HEK293 (cell line): ENCODE measurements around the gene TMED1.
A peak's percentile ranks its signal among the peaks of the same experiment; 100 is the strongest.

Experiments used
- CTCF ChIA-PET: fragments of 350-600 bp; formaldehyde crosslinking; extraction: SDS; loops from one replicate; lab custom pipeline; 2021; ENCODE audit warnings: antibody characterized with exemption; lab: Yijun Ruan, JAX
- POLR2A ChIA-PET: fragments of 300-600 bp; formaldehyde crosslinking; extraction: SDS; loops from one replicate; lab custom pipeline; 2020; ENCODE audit warnings: antibody characterized with exemption, inconsistent platforms; lab: Yijun Ruan, JAX
- H3K27ac ChIP-seq: fragments of 200-500 bp; sonication (Bioruptor generic); 2 replicates; pipeline ENCODE4 v1.5.1; 2014; ENCODE audit warnings: low read depth, low read length, control low read depth, inconsistent platforms; ENCODE audit errors: extremely low read depth
- H3K36me3 ChIP-seq, 2 experiments: fragments of 200-500 bp in 1 of 2; sonication (Bioruptor generic) in 1 of 2; 1 replicate in 1 of 2; 2 replicates in 1 of 2; pipeline ENCODE4 v1.5.1; 2014 to 2017; ENCODE audit warnings: inconsistent platforms in 2 of 2, low read length in 2 of 2; ENCODE audit not compliant: control insufficient read depth in 2 of 2, insufficient read depth in 1 of 2
- H3K4me1 ChIP-seq: fragments of 200-500 bp; sonication (Bioruptor generic); 2 replicates; pipeline ENCODE4 v1.5.1; 2014; ENCODE audit warnings: mild to moderate bottlenecking, low read length, inconsistent platforms; ENCODE audit not compliant: control insufficient read depth, insufficient read depth
- H3K4me3 ChIP-seq: 2 replicates; pipeline ENCODE4 v1.5.1; 2011; ENCODE audit warnings: low read depth, mild to moderate bottlenecking, control low read depth, low read length, moderate library complexity
- H3K9me3 ChIP-seq: fragments of 200-500 bp; sonication (Bioruptor generic); 2 replicates; pipeline ENCODE4 v1.5.1; 2014; ENCODE audit warnings: low read depth, low read length, inconsistent platforms; ENCODE audit not compliant: control insufficient read depth, insufficient read depth
- GLIS1 ChIP-seq: fragments of 450-650 bp; formaldehyde crosslinking; IDR thresholded peaks from 2 replicates; pipeline ENCODE4 v1.5.1; 2016; ENCODE audit warnings: missing biosample characterization, missing genetic modification characterization
- GLIS2 ChIP-seq: fragments of 450-650 bp; formaldehyde crosslinking; IDR thresholded peaks from 2 replicates; pipeline ENCODE4 v1.5.1; 2016; ENCODE audit warnings: missing biosample characterization, missing genetic modification characterization
- IKZF3 ChIP-seq: fragments of 450-650 bp; IDR thresholded peaks from 2 replicates; pipeline ENCODE4 v1.5.0; 2018; ENCODE audit warnings: missing biosample characterization, mild to moderate bottlenecking, missing genetic modification characterization, moderate library complexity
- KLF10 ChIP-seq: fragments of 450-650 bp; IDR thresholded peaks from 2 replicates; pipeline ENCODE4 v1.5.1; 2018; ENCODE audit warnings: missing biosample characterization, mild to moderate bottlenecking, missing genetic modification characterization
- KLF9 ChIP-seq: fragments of 450-650 bp; formaldehyde crosslinking; IDR thresholded peaks from 2 replicates; pipeline ENCODE4 v1.5.1; 2016; ENCODE audit warnings: missing biosample characterization, missing genetic modification characterization, low read depth
- MEIS1 ChIP-seq: sonication (generic); formaldehyde crosslinking; IDR thresholded peaks from 2 replicates; pipeline ENCODE4 v1.8.1; 2022; ENCODE audit warnings: missing genetic modification reagents, mild to moderate bottlenecking, borderline replicate concordance
- OSR2 ChIP-seq: fragments of 450-650 bp; formaldehyde crosslinking; IDR thresholded peaks from 2 replicates; pipeline ENCODE4 v1.5.1; 2016; ENCODE audit warnings: missing biosample characterization, missing genetic modification characterization
- SP2 ChIP-seq: fragments of 450-650 bp; formaldehyde crosslinking; IDR thresholded peaks from 2 replicates; pipeline ENCODE4 v1.5.1; 2016; ENCODE audit warnings: missing biosample characterization, missing genetic modification characterization
- SP7 ChIP-seq: fragments of 450-650 bp; formaldehyde crosslinking; IDR thresholded peaks from 2 replicates; pipeline ENCODE4 v1.5.1; 2016; ENCODE audit warnings: missing biosample characterization, missing genetic modification characterization
- TRIM28 ChIP-seq: IDR thresholded peaks from 2 replicates; pipeline ENCODE4 v1.6.1; 2011; ENCODE audit warnings: low read length, control low read depth, borderline replicate concordance
- ZFP3 ChIP-seq: fragments of 450-650 bp; formaldehyde crosslinking; IDR thresholded peaks from 2 replicates; pipeline ENCODE4 v1.5.1; 2016; ENCODE audit warnings: low read depth, missing biosample characterization, missing genetic modification characterization
- ZFP69B ChIP-seq: fragments of 450-650 bp; formaldehyde crosslinking; IDR thresholded peaks from 2 replicates; pipeline ENCODE4 v1.5.1; 2016; ENCODE audit warnings: missing biosample characterization, missing genetic modification characterization
- ZNF10 ChIP-seq: fragments of 450-650 bp; formaldehyde crosslinking; IDR thresholded peaks from 2 replicates; pipeline ENCODE4 v1.5.1; 2017; ENCODE audit warnings: missing biosample characterization, missing genetic modification characterization
- ZNF311 ChIP-seq: fragments of 450-650 bp; formaldehyde crosslinking; IDR thresholded peaks from 2 replicates; pipeline ENCODE4 v1.5.1; 2017; ENCODE audit warnings: missing biosample characterization, missing genetic modification characterization, borderline replicate concordance
- ZNF335 ChIP-seq: fragments of 450-650 bp; formaldehyde crosslinking; conservative IDR thresholded peaks from 2 replicates; pipeline ENCODE4 v1.5.1; 2016; ENCODE audit warnings: missing biosample characterization, missing genetic modification characterization
- ZNF341 ChIP-seq: fragments of 450-650 bp; formaldehyde crosslinking; IDR thresholded peaks from 2 replicates; pipeline ENCODE4; 2016; ENCODE audit warnings: low read depth, missing biosample characterization, missing genetic modification characterization
- ZNF48 ChIP-seq: fragments of 450-650 bp; formaldehyde crosslinking; IDR thresholded peaks from 2 replicates; pipeline ENCODE4 v1.5.1; 2016; ENCODE audit warnings: missing biosample characterization, missing genetic modification characterization
- ZNF501 ChIP-seq: fragments of 450-650 bp; formaldehyde crosslinking; IDR thresholded peaks from 2 replicates; pipeline ENCODE4 v1.5.1; 2016; ENCODE audit warnings: missing biosample characterization, missing genetic modification characterization
- ZNF558 ChIP-seq: fragments of 450-650 bp; formaldehyde crosslinking; IDR thresholded peaks from 2 replicates; pipeline ENCODE4 v1.5.1; 2016; ENCODE audit warnings: missing biosample characterization, missing genetic modification characterization
- ZNF561 ChIP-seq: fragments of 450-650 bp; IDR thresholded peaks from 2 replicates; pipeline ENCODE4 v1.5.1; 2018; ENCODE audit warnings: missing biosample characterization, missing genetic modification characterization, borderline replicate concordance
- ZNF596 ChIP-seq: fragments of 450-650 bp; IDR thresholded peaks from 2 replicates; pipeline ENCODE4 v1.5.0; 2018; ENCODE audit warnings: missing biosample characterization, mild to moderate bottlenecking, missing genetic modification characterization, moderate library complexity
- ZNF654 ChIP-seq: fragments of 450-650 bp; formaldehyde crosslinking; IDR thresholded peaks from 2 replicates; pipeline ENCODE4 v1.5.1; 2016; ENCODE audit warnings: low read depth, missing biosample characterization, missing genetic modification characterization
- ZNF660 ChIP-seq: fragments of 450-650 bp; IDR thresholded peaks from 2 replicates; pipeline ENCODE4 v1.5.1; 2018; ENCODE audit warnings: missing biosample characterization, mild to moderate bottlenecking, missing genetic modification characterization
- ZNF701 ChIP-seq: fragments of 450-650 bp; formaldehyde crosslinking; IDR thresholded peaks from 2 replicates; pipeline ENCODE4 v1.5.1; 2016; ENCODE audit warnings: missing biosample characterization, missing genetic modification characterization
- ZNF776 ChIP-seq: fragments of 450-650 bp; formaldehyde crosslinking; IDR thresholded peaks from 2 replicates; pipeline ENCODE4 v1.5.0; 2017; ENCODE audit warnings: missing biosample characterization, missing genetic modification characterization, borderline replicate concordance
- ZNF830 ChIP-seq: fragments of 450-650 bp; IDR thresholded peaks from 2 replicates; pipeline ENCODE4 v1.5.0; 2018; ENCODE audit warnings: missing biosample characterization, missing genetic modification characterization, low read depth, mild to moderate bottlenecking, moderate library complexity
- ZNF837 ChIP-seq: fragments of 450-650 bp; formaldehyde crosslinking; IDR thresholded peaks from 2 replicates; pipeline ENCODE4 v1.5.1; 2016; ENCODE audit warnings: missing biosample characterization, missing genetic modification characterization
- ZNF843 ChIP-seq: fragments of 450-650 bp; formaldehyde crosslinking; IDR thresholded peaks from 2 replicates; pipeline ENCODE4 v1.5.1; 2016; ENCODE audit warnings: missing biosample characterization, missing genetic modification characterization
- ZSCAN23 ChIP-seq: fragments of 450-650 bp; formaldehyde crosslinking; IDR thresholded peaks from 2 replicates; pipeline ENCODE4 v1.5.1; 2016; ENCODE audit warnings: missing biosample characterization, missing genetic modification characterization
- TF ChIP-seq, protein P1 (sequence below): fragments of 450-650 bp; formaldehyde crosslinking; IDR thresholded peaks from 2 replicates; pipeline ENCODE4 v1.5.1; 2016; ENCODE audit warnings: missing biosample characterization, missing genetic modification characterization
- TF ChIP-seq, protein P2 (sequence below): fragments of 450-650 bp; formaldehyde crosslinking; IDR thresholded peaks from 2 replicates; pipeline ENCODE4 v1.5.1; 2016; ENCODE audit warnings: missing biosample characterization, missing genetic modification characterization
- TF ChIP-seq, protein P3 (sequence below): fragments of 450-650 bp; formaldehyde crosslinking; IDR thresholded peaks from 2 replicates; pipeline ENCODE4 v1.5.1; 2016; ENCODE audit warnings: missing biosample characterization, missing genetic modification characterization

TMED1 gene, protein sequence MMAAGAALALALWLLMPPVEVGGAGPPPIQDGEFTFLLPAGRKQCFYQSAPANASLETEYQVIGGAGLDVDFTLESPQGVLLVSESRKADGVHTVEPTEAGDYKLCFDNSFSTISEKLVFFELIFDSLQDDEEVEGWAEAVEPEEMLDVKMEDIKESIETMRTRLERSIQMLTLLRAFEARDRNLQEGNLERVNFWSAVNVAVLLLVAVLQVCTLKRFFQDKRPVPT

GRCh38 chr19:10835754-10836478, at the start of gene TMED1:
TMED1 (minus strand) TSS chr19:10836212; CDS start chr19:10836191, 21 bp downstream.
- peak within 1 kb of the TSS; percentile 58 for H3K4me3 ChIP-seq
- peaks cover 0 to 38% of the 10 kb centered on the region in 2 experiments; a peak in 2 of 3 replicates for H3K36me3 ChIP-seq
- H3K27ac ChIP-seq = peak within 1 kb of the TSS; percentile 83
- ChIA-PET POLR2A (interaction anchor here (0.5 to 2.9 kb wide), 19 partner anchors 9 to 352 kb away, joined by 3 to 39 read pairs (median 4); partner anchors contain the start of genes CARM1 and DNM2), CTCF (interaction anchor here (0.7 to 6.9 kb wide), 12 partner anchors 8 to 118 kb away, joined by 3 to 80 read pairs (median 4); partner anchors contain the start of gene DNM2)
- H3K4me1 ChIP-seq = no peaks in the 10 kb centered on the region
- H3K9me3 ChIP-seq = no peaks in the 10 kb centered on the region
- TF ChIP-seq SP7 (tag by site-specific recombination) (peak; percentile 65), ZNF561 (tag by site-specific recombination) (no peak; the same call in 1 of the 2 replicates), KLF9 (tag by site-specific recombination) (peak; percentile 99), GLIS1 (tag by site-specific recombination) (0 out of 2 replicates have a peak, but pooled peaks have one; percentile 28), ZNF341 (peak; percentile 56; the same call in 1 of the 2 replicates), ZFP69B (peak; percentile 73), KLF10 (peak; percentile 47; the same call in 1 of the 2 replicates), ZNF311 (tag by site-specific recombination) (no peak), ZNF830 (tag by site-specific recombination) (no peak), ZSCAN23 (tag by site-specific recombination) (no peak), GLIS2 (peak; percentile 66), TRIM28 (no peak), ZNF48 (tag by site-specific recombination) (no peak), ZNF776 (tag by site-specific recombination) (no peak), IKZF3 (tag by site-specific recombination) (no peak), ZNF10 (tag by site-specific recombination) (no peak), ZNF701 (0 out of 2 replicates have a peak, but pooled peaks have one; percentile 12), ZNF654 (peak; percentile 15; the same call in 1 of the 2 replicates), ZNF335 (tag by site-specific recombination) (peak; percentile 100), ZNF837 (tag by site-specific recombination) (no peak), ZNF660 (peak; percentile 88; the same call in 1 of the 2 replicates), ZNF558 (tag by site-specific recombination) (0 out of 2 replicates have a peak, but pooled peaks have one; percentile 36), ZFP3 (no peak), SP2 (peak; percentile 99), OSR2 (tag by site-specific recombination) (peak; percentile 42; the same call in 1 of the 2 replicates), ZNF501 (tag by site-specific recombination) (peak; percentile 88), ZNF843 (tag by site-specific recombination) (peak; percentile 55; the same call in 1 of the 2 replicates), ZNF596 (no peak), MEIS1 (CRISPR knock-in tag) (no peak)
- TF ChIP-seq, protein P1, sequence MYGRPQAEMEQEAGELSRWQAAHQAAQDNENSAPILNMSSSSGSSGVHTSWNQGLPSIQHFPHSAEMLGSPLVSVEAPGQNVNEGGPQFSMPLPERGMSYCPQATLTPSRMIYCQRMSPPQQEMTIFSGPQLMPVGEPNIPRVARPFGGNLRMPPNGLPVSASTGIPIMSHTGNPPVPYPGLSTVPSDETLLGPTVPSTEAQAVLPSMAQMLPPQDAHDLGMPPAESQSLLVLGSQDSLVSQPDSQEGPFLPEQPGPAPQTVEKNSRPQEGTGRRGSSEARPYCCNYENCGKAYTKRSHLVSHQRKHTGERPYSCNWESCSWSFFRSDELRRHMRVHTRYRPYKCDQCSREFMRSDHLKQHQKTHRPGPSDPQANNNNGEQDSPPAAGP (tag by site-specific recombination) = peak; percentile 67
- TF ChIP-seq, protein P2, sequence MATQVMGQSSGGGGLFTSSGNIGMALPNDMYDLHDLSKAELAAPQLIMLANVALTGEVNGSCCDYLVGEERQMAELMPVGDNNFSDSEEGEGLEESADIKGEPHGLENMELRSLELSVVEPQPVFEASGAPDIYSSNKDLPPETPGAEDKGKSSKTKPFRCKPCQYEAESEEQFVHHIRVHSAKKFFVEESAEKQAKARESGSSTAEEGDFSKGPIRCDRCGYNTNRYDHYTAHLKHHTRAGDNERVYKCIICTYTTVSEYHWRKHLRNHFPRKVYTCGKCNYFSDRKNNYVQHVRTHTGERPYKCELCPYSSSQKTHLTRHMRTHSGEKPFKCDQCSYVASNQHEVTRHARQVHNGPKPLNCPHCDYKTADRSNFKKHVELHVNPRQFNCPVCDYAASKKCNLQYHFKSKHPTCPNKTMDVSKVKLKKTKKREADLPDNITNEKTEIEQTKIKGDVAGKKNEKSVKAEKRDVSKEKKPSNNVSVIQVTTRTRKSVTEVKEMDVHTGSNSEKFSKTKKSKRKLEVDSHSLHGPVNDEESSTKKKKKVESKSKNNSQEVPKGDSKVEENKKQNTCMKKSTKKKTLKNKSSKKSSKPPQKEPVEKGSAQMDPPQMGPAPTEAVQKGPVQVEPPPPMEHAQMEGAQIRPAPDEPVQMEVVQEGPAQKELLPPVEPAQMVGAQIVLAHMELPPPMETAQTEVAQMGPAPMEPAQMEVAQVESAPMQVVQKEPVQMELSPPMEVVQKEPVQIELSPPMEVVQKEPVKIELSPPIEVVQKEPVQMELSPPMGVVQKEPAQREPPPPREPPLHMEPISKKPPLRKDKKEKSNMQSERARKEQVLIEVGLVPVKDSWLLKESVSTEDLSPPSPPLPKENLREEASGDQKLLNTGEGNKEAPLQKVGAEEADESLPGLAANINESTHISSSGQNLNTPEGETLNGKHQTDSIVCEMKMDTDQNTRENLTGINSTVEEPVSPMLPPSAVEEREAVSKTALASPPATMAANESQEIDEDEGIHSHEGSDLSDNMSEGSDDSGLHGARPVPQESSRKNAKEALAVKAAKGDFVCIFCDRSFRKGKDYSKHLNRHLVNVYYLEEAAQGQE (tag by site-specific recombination) = peak; percentile 48
- TF ChIP-seq, protein P3, sequence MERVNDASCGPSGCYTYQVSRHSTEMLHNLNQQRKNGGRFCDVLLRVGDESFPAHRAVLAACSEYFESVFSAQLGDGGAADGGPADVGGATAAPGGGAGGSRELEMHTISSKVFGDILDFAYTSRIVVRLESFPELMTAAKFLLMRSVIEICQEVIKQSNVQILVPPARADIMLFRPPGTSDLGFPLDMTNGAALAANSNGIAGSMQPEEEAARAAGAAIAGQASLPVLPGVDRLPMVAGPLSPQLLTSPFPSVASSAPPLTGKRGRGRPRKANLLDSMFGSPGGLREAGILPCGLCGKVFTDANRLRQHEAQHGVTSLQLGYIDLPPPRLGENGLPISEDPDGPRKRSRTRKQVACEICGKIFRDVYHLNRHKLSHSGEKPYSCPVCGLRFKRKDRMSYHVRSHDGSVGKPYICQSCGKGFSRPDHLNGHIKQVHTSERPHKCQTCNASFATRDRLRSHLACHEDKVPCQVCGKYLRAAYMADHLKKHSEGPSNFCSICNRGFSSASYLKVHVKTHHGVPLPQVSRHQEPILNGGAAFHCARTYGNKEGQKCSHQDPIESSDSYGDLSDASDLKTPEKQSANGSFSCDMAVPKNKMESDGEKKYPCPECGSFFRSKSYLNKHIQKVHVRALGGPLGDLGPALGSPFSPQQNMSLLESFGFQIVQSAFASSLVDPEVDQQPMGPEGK (tag by site-specific recombination) = peak; percentile 90
